OCI-LY1 (cell line): ENCODE results near the gene CRYGD.

Source experiments
- H2AFZ ChIP-seq: fragments of 200-600 bp; sonication (generic), shearing (Covaris generic); 2 replicates; pipeline ENCODE4 v1.6.0; 2014; ENCODE audit warnings: antibody characterized with exemption, mild to moderate bottlenecking, low read length
- H3F3A ChIP-seq: fragments of 200-600 bp; sonication (generic), shearing (Covaris generic); 2 replicates; pipeline ENCODE4 v1.6.0; 2014; ENCODE audit warnings: mild to moderate bottlenecking, antibody characterized with exemption, low read length, moderate library complexity; ENCODE audit not compliant: insufficient read depth
- H3K27ac ChIP-seq: fragments of 200-600 bp; sonication (generic); 2 replicates; pipeline ENCODE4 v1.5.1; 2014; ENCODE audit warnings: low read length, mixed run types, mild to moderate bottlenecking, low read depth; ENCODE audit not compliant: poor library complexity, severe bottlenecking
- H3K27me3 ChIP-seq: fragments of 200-600 bp; sonication (generic); 2 replicates; pipeline ENCODE4 v1.6.0; 2014; ENCODE audit warnings: antibody characterized with exemption, mild to moderate bottlenecking, low read length, moderate library complexity; ENCODE audit not compliant: insufficient read depth
- H3K36me3 ChIP-seq: fragments of 200-600 bp; sonication (generic); 2 replicates; pipeline ENCODE4 v1.6.1; 2014; ENCODE audit warnings: mild to moderate bottlenecking, antibody characterized with exemption, low read length, moderate library complexity, mixed read lengths; ENCODE audit not compliant: insufficient read depth
- H3K4me1 ChIP-seq: fragments of 200-600 bp; sonication (generic); 2 replicates; pipeline ENCODE4 v1.5.1; 2014; ENCODE audit warnings: mild to moderate bottlenecking, low read length, moderate library complexity; ENCODE audit not compliant: insufficient read depth, severe bottlenecking
- H3K4me2 ChIP-seq: fragments of 200-600 bp; sonication (generic), shearing (Covaris generic); 2 replicates; pipeline ENCODE4 v1.6.1; 2014; ENCODE audit warnings: low read length
- H3K4me3 ChIP-seq: fragments of 200-600 bp; sonication (generic); 2 replicates; pipeline ENCODE4 v1.5.1; 2014; ENCODE audit warnings: low read length, low read depth, mild to moderate bottlenecking, mixed read lengths; ENCODE audit not compliant: poor library complexity, severe bottlenecking
- H3K79me2 ChIP-seq: fragments of 200-600 bp; shearing (Covaris generic); 2 replicates; pipeline ENCODE4 v1.6.1; 2016; ENCODE audit warnings: mixed run types, low read length, mixed read lengths; ENCODE audit not compliant: insufficient read depth
- H3K9ac ChIP-seq: fragments of 200-600 bp; sonication (generic), shearing (Covaris generic); 2 replicates; pipeline ENCODE4 v1.6.1; 2014; ENCODE audit warnings: mild to moderate bottlenecking, low read length, mixed read lengths
- H3K9me2 ChIP-seq: fragments of 200-600 bp; sonication (generic), shearing (Covaris generic); 2 replicates; pipeline ENCODE4 v1.6.1; 2014; ENCODE audit warnings: low read depth, mild to moderate bottlenecking, low read length, mixed read lengths
- H3K9me3 ChIP-seq: fragments of 200-600 bp; shearing (Covaris generic); 2 replicates; pipeline ENCODE4 v1.6.1; 2014; ENCODE audit warnings: low read length, mixed read lengths
- H4K20me1 ChIP-seq: fragments of 200-600 bp; sonication (generic), shearing (Covaris generic); 2 replicates; pipeline ENCODE4 v1.6.0; 2016; ENCODE audit warnings: mild to moderate bottlenecking, low read length; ENCODE audit not compliant: insufficient read depth
- EZH2 ChIP-seq: fragments of 200-600 bp; sonication (generic), shearing (Covaris generic); IDR thresholded peaks from 2 replicates; pipeline ENCODE4 v1.8.0; 2017; ENCODE audit warnings: borderline replicate concordance, mixed run types, mild to moderate bottlenecking, antibody characterized with exemption, low read length, moderate library complexity, mixed read lengths
- TF ChIP-seq, protein P1 (sequence below): fragments of 200-600 bp; sonication (generic), shearing (Covaris generic); IDR thresholded peaks from 2 replicates; pipeline ENCODE4 v1.5.1; 2017; ENCODE audit warnings: mild to moderate bottlenecking, antibody characterized with exemption, low read length, moderate library complexity, mixed read lengths

Gene CRYGD

DNA sequence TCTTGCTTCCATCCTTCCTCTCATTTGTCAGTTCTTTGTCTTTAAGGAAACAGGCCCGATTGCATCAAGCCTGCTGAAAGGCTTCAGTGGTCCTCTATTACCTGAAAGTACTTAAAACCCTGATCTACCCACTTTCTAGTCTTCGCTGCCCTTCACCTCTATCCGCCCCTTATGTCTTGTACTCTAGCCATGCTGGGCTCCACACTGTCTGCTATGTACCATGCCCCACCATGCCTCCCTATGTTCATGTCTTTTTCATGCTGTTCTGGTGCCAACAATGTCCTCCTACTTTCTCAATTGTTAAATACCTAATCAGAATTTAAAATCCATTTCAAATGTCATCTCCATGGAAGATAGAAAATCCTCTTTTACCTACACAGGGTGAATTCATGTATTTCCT lies 28.2 kb downstream of the CRYGD start:
- Histone ChIP-seq H3K36me3 (no peaks in the 10 kb centered on the region), H3K9me3 (no peaks in the 10 kb centered on the region)
- TF ChIP-seq, protein P1, sequence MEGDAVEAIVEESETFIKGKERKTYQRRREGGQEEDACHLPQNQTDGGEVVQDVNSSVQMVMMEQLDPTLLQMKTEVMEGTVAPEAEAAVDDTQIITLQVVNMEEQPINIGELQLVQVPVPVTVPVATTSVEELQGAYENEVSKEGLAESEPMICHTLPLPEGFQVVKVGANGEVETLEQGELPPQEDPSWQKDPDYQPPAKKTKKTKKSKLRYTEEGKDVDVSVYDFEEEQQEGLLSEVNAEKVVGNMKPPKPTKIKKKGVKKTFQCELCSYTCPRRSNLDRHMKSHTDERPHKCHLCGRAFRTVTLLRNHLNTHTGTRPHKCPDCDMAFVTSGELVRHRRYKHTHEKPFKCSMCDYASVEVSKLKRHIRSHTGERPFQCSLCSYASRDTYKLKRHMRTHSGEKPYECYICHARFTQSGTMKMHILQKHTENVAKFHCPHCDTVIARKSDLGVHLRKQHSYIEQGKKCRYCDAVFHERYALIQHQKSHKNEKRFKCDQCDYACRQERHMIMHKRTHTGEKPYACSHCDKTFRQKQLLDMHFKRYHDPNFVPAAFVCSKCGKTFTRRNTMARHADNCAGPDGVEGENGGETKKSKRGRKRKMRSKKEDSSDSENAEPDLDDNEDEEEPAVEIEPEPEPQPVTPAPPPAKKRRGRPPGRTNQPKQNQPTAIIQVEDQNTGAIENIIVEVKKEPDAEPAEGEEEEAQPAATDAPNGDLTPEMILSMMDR, result no peak

DNA sequence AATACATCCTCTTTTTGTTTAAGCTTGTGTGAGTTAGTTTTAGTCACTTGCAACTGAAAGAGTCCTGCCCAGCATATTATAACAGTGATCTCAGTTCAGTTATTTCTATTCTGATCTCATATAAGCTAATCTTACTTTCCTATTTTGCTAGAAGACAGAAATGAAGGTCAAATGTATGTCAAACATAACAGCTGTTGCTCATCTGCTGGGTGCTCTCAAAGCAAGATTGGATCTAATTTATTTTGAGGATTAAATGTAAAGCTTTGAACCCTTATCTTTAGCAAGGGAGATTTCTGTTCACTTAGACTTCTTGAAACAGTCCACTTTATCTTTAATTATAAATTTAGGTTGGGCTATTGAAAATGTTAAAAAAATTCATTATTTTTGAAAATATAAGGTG lies 31.2 kb downstream of the CRYGD start:
- H3K9me2 ChIP-seq, result no peaks in the 10 kb centered on the region
- no peak overlapping the region for H3K27ac ChIP-seq
- no peaks in the 10 kb centered on the region for H3K36me3 ChIP-seq
- TF ChIP-seq, protein P1, result no peak
- no peak for TF ChIP-seq EZH2
- no peak overlapping the region for H2AFZ ChIP-seq
- H3K9me3 ChIP-seq, result no peaks in the 10 kb centered on the region
- no peak overlapping the region for H3K4me3 ChIP-seq
- no peaks in the 10 kb centered on the region for H3K4me1 ChIP-seq
- no peak overlapping the region for H3K4me2 ChIP-seq
- no peaks in the 10 kb centered on the region for H3F3A ChIP-seq
- H3K79me2 ChIP-seq, result no peaks in the 10 kb centered on the region
- no peak overlapping the region for H3K9ac ChIP-seq
- H4K20me1 ChIP-seq, result no peaks in the 10 kb centered on the region
- H3K27me3 ChIP-seq, result no peaks in the 10 kb centered on the region

More for the DNA sequence above, 28.2 kb downstream of the CRYGD start:
- Histone ChIP-seq H3K79me2 (no peaks in the 10 kb centered on the region), H3K27ac (no peak overlapping the region), H3K27me3 (no peaks in the 10 kb centered on the region), H3K4me3 (no peak overlapping the region), H3K9me2 (no peaks in the 10 kb centered on the region), H4K20me1 (no peaks in the 10 kb centered on the region), H3K4me1 (no peaks in the 10 kb centered on the region), H3F3A (no peaks in the 10 kb centered on the region), H3K9ac (no peak overlapping the region), H2AFZ (no peak overlapping the region), H3K4me2 (no peak overlapping the region)

DNA sequence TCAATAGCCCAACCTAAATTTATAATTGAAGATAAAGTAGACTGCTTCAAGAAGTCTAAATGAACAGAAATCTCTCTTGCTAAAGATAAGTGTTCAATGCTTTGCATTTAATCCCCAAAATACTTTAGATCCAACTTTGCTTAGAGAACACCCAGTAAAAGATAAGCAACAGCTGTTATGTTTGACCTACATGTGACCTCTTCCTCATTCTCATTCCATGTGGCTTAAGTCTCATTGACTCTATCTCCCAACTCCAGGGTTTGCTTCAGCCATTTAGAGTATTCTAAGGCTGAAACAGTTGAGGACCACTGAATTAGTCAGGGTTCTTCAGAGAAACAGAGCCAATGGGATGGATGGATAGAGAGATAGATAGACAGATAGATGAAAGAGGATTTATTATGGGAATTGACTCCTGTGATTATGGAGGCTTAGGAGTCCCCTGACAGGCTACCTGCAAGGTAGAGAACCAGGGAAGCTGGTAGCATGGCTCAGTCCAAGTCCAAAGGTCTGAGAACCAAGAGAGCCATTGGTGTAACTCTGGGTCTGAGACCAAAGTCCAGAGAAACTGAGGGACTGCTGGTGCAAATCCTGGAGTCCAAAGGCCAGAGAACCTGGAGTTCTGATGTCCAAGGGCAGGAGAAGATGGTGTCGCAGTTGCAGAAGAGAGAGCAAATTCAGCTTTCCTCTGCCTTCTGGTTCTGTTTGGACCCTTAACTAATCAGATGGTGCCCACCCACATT lies 32.1 kb downstream of the CRYGD start:
- no peak overlapping the region for H3K4me2 ChIP-seq
- no peak overlapping the region for H3K9ac ChIP-seq
- H3K9me2 ChIP-seq, result no peaks in the 10 kb centered on the region
- H3K4me1 ChIP-seq, result no peaks in the 10 kb centered on the region
- TF ChIP-seq EZH2, result no peak
- TF ChIP-seq, protein P1, result no peak
- no peaks in the 10 kb centered on the region for H3K27me3 ChIP-seq
- no peaks in the 10 kb centered on the region for H3K36me3 ChIP-seq
- no peak overlapping the region for H3K27ac ChIP-seq
- no peaks in the 10 kb centered on the region for H3F3A ChIP-seq
- no peaks in the 10 kb centered on the region for H3K79me2 ChIP-seq
- H4K20me1 ChIP-seq, result no peaks in the 10 kb centered on the region
- no peaks in the 10 kb centered on the region for H3K9me3 ChIP-seq
- no peak overlapping the region for H2AFZ ChIP-seq
- H3K4me3 ChIP-seq, result no peak overlapping the region
